HG03135 (cell line): ENCODE measurements around the gene GCK.

Experiments used
- ATAC-seq: cut with Tn5 transposase; IDR thresholded peaks from one replicate; pipeline ENCODE4 v1.9.1; 2021; ENCODE audit warnings: mild to moderate bottlenecking, moderate library complexity; ENCODE audit not compliant: unreplicated experiment

The GCK gene

DNA sequence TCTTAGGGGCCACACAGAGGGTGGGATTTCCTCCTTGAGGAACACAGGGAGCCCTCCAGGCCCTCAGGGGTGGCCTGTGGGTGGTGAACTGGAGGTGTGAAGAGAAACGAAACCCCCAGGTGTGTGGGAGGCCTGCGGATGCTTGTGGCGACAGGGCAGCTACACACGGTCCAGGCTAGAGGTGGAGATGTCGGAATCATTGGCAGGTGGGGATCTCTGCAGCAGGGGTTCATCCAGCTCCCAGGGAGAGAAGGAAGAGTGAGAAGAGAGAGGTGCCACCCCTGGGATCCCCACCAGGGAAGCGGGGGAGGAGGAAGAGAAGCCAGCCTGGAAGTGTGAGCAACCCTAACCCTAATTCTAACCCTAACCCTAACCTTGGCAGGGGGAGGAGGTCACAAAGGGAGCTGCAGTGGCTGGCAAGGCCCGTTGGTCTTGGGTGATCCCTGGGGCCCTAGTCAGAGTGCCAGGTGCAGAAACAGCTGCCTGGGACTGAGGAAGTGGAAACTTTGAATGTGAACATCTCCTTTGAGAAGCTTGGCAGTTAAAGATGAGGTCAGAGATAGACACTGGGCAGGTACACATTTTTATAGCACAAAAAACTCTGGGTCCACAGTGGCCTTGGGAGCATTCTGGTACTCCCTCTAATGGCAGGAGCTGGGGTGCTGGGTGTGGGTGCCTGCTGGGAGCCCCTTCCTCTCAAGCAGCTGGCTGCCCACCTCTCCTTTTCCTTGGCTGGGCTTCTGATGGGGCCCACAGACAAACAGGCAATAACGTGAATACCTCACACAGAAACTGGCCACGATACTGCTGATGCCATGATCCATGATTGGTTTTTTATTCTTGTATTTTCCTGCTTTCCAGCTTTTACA lies 91.9 kb downstream of the GCK start:
- ATAC-seq = peak; percentile 65

DNA sequence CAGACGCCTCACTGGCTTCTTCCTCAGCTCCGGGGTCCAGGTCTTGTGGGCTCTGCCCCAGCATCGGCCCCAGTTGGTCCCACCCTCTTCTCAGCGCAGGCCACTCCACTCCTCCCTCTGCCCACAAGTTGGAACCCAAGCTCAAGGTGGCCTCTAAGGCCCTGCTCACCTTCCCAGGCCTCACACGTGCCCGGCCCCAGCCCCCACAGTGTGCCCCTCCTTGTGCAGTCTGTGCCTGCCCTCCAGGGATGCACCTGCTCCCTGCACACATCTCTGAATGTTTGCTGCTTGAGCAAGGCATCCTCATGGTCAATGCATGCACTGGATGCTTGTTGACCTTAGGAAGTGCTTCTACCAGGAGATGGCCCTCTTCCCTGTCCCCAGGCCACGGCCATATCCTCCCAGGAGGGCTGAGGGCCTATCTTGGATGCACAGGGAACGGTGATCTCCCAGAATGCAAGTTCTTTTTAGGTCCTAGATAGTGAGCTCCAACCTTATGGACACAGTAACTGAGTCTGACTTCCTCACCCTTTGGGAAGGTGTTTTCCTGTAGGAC lies 92.8 kb downstream of the GCK start:
- ATAC-seq = no peak

DNA sequence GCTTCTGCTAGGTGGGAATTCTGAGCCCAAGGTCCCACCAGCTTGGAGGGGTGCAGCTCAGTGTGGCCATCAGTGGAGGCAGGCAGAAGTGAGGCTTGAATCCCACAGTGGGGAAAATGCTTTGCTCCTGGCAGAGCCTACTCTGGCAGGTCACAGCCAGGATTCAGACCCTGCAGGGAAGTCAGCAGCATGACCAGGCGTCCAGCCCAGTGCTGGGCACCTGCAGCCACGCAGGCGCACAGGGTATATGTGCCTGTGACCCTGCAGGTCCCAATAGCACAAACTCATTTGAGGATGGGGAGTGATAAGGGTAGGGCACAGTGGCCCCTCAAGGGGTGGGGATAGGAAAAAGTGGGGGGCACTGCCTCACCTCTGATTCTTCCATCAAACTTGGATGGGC lies 93.5 kb downstream of the GCK start:
- ATAC-seq = no peak

DNA sequence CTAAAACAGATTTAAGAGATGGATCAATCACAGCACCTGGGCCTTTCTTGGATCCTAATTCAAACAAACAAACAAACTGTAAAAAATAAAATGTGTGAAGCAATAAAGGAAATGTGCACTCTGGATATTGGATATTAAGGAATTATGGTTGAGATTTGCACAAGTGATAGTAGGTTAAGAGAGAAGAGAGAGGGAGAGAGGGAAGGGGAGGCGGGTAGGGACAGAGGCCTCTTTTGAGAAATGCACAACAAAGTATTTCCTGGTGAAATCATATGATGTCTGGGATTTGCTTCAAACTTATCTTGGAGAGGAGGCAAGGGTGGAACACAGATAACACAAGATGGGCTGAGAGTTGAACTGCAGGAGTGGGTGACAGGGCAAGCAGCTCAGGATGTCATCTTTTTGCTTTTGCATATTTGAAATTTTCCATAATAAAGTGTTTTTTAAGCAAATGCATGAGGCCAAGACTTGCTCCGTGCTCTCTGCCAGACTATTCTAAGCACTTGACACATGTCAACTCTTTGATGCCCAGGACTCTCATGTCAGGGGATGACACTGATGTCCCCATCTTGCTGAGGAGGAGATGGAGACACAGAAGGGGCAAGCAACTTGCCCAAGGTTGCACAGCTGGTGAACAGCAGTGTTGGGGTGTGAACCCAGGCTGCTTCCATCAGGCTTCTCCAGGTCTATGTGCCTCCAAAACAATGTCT lies 94.2 kb downstream of the GCK start:
- no peak for ATAC-seq

DNA sequence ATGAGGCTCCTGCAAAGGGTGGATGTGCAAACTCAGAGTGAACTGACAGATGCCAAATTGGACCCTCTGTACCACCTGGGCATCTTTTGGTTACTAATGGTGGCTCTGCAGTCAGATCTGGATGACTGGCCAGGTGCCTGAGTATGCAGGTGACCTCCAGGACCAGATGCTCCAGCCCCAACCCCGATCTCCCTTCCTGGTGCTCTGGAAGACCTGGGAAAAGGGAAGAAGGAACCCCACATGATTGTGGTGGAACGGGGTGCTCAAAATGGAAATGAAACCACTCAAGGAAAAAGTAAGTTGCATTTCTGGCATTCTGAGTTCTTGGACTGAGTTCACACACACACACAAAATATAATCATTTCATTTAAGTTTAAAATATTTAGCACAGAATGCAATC lies 94.9 kb downstream of the GCK start:
- ATAC-seq = no peak
